Motor neuron (in vitro differentiated cells): ENCODE measurements around the gene FAM151A. TPM values are rescaled to one million over a fixed set of nuclear protein-coding genes. Genes with fewer than 3 reads are reported as not detected.
A peak's percentile ranks its signal among the peaks of the same experiment; 100 is the strongest.

Source experiments
- ATAC-seq, 8 experiments: fragments of 200-7000 bp; cut with Tn5 transposase; replicated peaks in 6 of 8; 2 replicates each; pipeline ENCODE4 v1.8.0; 2021; ENCODE audit warnings: mild to moderate bottlenecking in 8 of 8, moderate library complexity in 8 of 8
- H3K27ac ChIP-seq, 2 donors: fragments of 250-450 bp; sonication (Bioruptor Pico); 2 replicates each; pipeline ENCODE4 v1.9.0; 2021; ENCODE audit warnings: antibody characterized with exemption in 2 of 2, mild to moderate bottlenecking in 2 of 2, moderate library complexity in 1 of 2
- H3K4me1 ChIP-seq, 2 donors: fragments of 250-450 bp; sonication (Bioruptor Pico); replicated peaks in 1 of 2; 2 replicates each; pipeline ENCODE4 v1.6.1; 2021; ENCODE audit warnings: antibody characterized with exemption in 2 of 2, mild to moderate bottlenecking in 2 of 2, moderate library complexity in 1 of 2
- H3K4me3 ChIP-seq, 5 donors: fragments of 250-450 bp; sonication (Bioruptor Pico); 2 replicates each; pipeline ENCODE4 v1.9.0; 2021; ENCODE audit warnings: antibody characterized with exemption in 5 of 5, mild to moderate bottlenecking in 5 of 5, moderate library complexity in 4 of 5
- WGBS, 10 experiments: fragments of 450-650 bp; shearing (Covaris generic); methylation state at CpG; one replicate each; pipeline ENCODE4 v1.0.0; 2022; 5-methylcytosine and 5-hydroxymethylcytosine counted together
- in situ Hi-C, 9 experiments: fragments of 400-800 bp; cut with MboI; loops; one replicate each; pipeline ENCODE4 v1.15.0; 2021; ENCODE audit warnings: low sequenced_read_pairs in 9 of 9, low pct_unique_long_range_greater_than_20kb in 2 of 9; ENCODE audit not compliant: unreplicated experiment in 9 of 9
- total RNA-seq, 8 experiments: library from RNA; unstranded; fragments of 300-600 nt; gene quantifications; 2 replicates each; pipeline versions ENCODE4 v1.2.3 to v1.2.4, GENCODE V29; 2022

Gene FAM151A
- total RNA-seq, 8 experiments from 2014 or later: not detected

GRCh38 chr1:54577612-54578011, 45.7 kb downstream of the FAM151A start:
- Histone ChIP-seq H3K4me3 (no peak overlapping the region), H3K4me1 (peaks cover 0 to 4% of the 10 kb centered on the region in 2 donors), H3K27ac (no peak overlapping the region)
- 41 to 93% (median 75%) methylated on average over 1 to 5 of the region's 6 CpGs; no CpG with 5 or more reads in 2 of the 10 experiments for WGBS, 10 experiments
- ATAC-seq: peak in 5 of 8 experiments; percentile 49 to 70 (median 57)
- in situ Hi-C loops: no loop called here

GRCh38 chr1:54575605-54576290, 47.6 kb downstream of the FAM151A start:
- H3K4me3 ChIP-seq: no peak overlapping the region
- peaks cover 0 to 16% of the 10 kb centered on the region in 2 donors for H3K4me1 ChIP-seq
- in situ Hi-C loops: no loop called here
- no peak overlapping the region for H3K27ac ChIP-seq
- no peak for ATAC-seq
- 66 to 100% (median 87%) methylated on average over 2 to 7 of the region's 8 CpGs; no CpG with 5 or more reads in 3 of the 10 experiments for WGBS, 10 experiments

- no peak overlapping the region for H3K27ac ChIP-seq
- no peak overlapping the region for H3K4me3 ChIP-seq
- WGBS, 10 experiments: 80 to 100% (median 91%) methylated on average over 1 to 3 of the region's 3 CpGs; no CpG with 5 or more reads in 6 of the 10 experiments
- in situ Hi-C loops: no loop called here
- peaks cover 0 to 16% of the 10 kb centered on the region in 2 donors for H3K4me1 ChIP-seq
- no peak for ATAC-seq
Observed at GRCh38 chr1:54575161-54575560, 48.2 kb downstream of the FAM151A start.

GRCh38 chr1:54574158-54574778, 49.1 kb downstream of the FAM151A start:
- no peak for ATAC-seq
- Histone ChIP-seq H3K4me3 (no peak overlapping the region), H3K4me1 (peaks cover 0 to 16% of the 10 kb centered on the region in 2 donors), H3K27ac (no peak overlapping the region)
- 80 to 100% (median 91%) methylated on average over 1 to 10 of the region's 12 CpGs; no CpG with 5 or more reads in 2 of the 10 experiments for WGBS, 10 experiments
- in situ Hi-C loops: no loop called here

- in situ Hi-C loops: no loop called here
- WGBS, 10 experiments: 0 to 66% (median 29%) methylated on average over 1 to 3 of the region's 3 CpGs; no CpG with 5 or more reads in 7 of the 10 experiments
- Histone ChIP-seq H3K27ac (no peak overlapping the region), H3K4me3 (no peak overlapping the region), H3K4me1 (peaks cover 0 to 12% of the 10 kb centered on the region in 2 donors)
- no peak for ATAC-seq
Observed at GRCh38 chr1:54572542-54572850, 50.8 kb downstream of the FAM151A start.

- Histone ChIP-seq H3K27ac (no peak overlapping the region), H3K4me1 (peaks cover 0 to 12% of the 10 kb centered on the region in 2 donors), H3K4me3 (no peak overlapping the region)
- peak in 5 of 8 experiments; percentile 42 to 92 (median 47) for ATAC-seq
- WGBS, 10 experiments: 17 to 80% (median 50%) methylated on average over 1 to 6 of the region's 8 CpGs; no CpG with 5 or more reads in 1 of the 10 experiments
- in situ Hi-C loops: no loop called here
Observed at GRCh38 chr1:54571803-54572541, 51.4 kb downstream of the FAM151A start.

GRCh38 chr1:54571326-54571725, 52.0 kb downstream of the FAM151A start:
- peaks cover 0 to 12% of the 10 kb centered on the region in 2 donors for H3K4me1 ChIP-seq
- H3K27ac ChIP-seq: no peak overlapping the region
- 84 to 100% (median 89%) methylated on average over 2 to 3 of the region's 3 CpGs; no CpG with 5 or more reads in 4 of the 10 experiments for WGBS, 10 experiments
- H3K4me3 ChIP-seq: no peak overlapping the region
- in situ Hi-C loops: no loop called here
- no peak for ATAC-seq

- Histone ChIP-seq H3K27ac (no peak overlapping the region), H3K4me3 (no peak overlapping the region), H3K4me1 (peaks cover 0 to 12% of the 10 kb centered on the region in 2 donors)
- WGBS, 10 experiments: 78 to 100% (median 85%) methylated on average over 1 to 5 of the region's 5 CpGs; no CpG with 5 or more reads in 4 of the 10 experiments
- no peak for ATAC-seq
- in situ Hi-C loops: no loop called here
Observed at GRCh38 chr1:54570161-54570560, 53.2 kb downstream of the FAM151A start.

GRCh38 chr1:54569339-54569738, 54.0 kb downstream of the FAM151A start:
- WGBS, 10 experiments: 60 to 83% (median 74%) methylated on average over 1 to 4 of the region's 4 CpGs; no CpG with 5 or more reads in 4 of the 10 experiments
- H3K27ac ChIP-seq: no peak overlapping the region
- peak in 5 of 8 experiments; percentile 10 to 78 (median 33) for ATAC-seq
- in situ Hi-C loops: no loop called here
- H3K4me1 ChIP-seq: peaks cover 0 to 12% of the 10 kb centered on the region in 2 donors
- H3K4me3 ChIP-seq: no peak overlapping the region

- WGBS, 10 experiments: 41 to 88% (median 61%) methylated on average over 3 to 5 of the region's 5 CpGs; no CpG with 5 or more reads in 1 of the 10 experiments
- Histone ChIP-seq H3K27ac (no peak overlapping the region), H3K4me1 (peaks cover 0 to 12% of the 10 kb centered on the region in 2 donors), H3K4me3 (no peak overlapping the region)
- ATAC-seq: no peak
- in situ Hi-C loops: no loop called here
Observed at GRCh38 chr1:54567961-54568360, 55.4 kb downstream of the FAM151A start.

GRCh38 chr1:54566438-54567141, 56.7 kb downstream of the FAM151A start:
- H3K27ac ChIP-seq: no peak overlapping the region
- no peak overlapping the region for H3K4me3 ChIP-seq
- no peak for ATAC-seq
- 22 to 92% (median 72%) methylated on average over 1 to 5 of the region's 5 CpGs; no CpG with 5 or more reads in 3 of the 10 experiments for WGBS, 10 experiments
- peaks cover 0 to 3% of the 10 kb centered on the region in 2 donors for H3K4me1 ChIP-seq
- in situ Hi-C loops: no loop called here

- Histone ChIP-seq H3K4me1 (no peaks in the 10 kb centered on the region), H3K4me3 (no peak overlapping the region), H3K27ac (no peak overlapping the region)
- ATAC-seq: no peak
- in situ Hi-C loops: no loop called here
- 70 to 100% (median 95%) methylated on average over 1 to 4 of the region's 4 CpGs; no CpG with 5 or more reads in 6 of the 10 experiments for WGBS, 10 experiments
Observed at GRCh38 chr1:54565113-54565501, 58.2 kb downstream of the FAM151A start.
